GM19099 (cell line): ENCODE measurements around the gene CLEC2L.

Experiments
- POLR2A ChIP-seq: IDR thresholded peaks from 3 replicates; pipeline ENCODE4 v1.6.1; 2011; ENCODE audit warnings: low read depth; ENCODE audit not compliant: insufficient read length; ENCODE audit errors: extremely low read depth

CLEC2L gene

DNA sequence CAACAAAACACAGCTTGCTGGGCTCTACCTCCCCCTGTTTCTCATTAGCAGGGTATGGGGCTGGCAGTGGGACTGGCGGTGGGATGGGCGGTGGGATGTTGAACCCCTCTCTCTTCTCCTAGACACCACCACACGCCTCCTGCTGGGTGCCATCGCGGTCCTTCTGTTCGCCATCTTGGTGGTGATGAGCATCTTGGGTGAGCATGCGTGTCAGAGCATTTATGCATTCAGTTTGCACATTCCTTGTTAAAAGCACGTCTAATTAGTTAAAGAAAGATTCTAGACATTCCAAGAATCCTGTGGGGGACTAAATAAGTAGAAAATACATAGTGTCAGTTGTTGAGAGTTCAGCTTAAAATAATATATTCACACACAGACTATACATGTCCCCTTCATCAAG, 12.7 kb downstream of the CLEC2L start:
- no peak for TF ChIP-seq POLR2A

DNA sequence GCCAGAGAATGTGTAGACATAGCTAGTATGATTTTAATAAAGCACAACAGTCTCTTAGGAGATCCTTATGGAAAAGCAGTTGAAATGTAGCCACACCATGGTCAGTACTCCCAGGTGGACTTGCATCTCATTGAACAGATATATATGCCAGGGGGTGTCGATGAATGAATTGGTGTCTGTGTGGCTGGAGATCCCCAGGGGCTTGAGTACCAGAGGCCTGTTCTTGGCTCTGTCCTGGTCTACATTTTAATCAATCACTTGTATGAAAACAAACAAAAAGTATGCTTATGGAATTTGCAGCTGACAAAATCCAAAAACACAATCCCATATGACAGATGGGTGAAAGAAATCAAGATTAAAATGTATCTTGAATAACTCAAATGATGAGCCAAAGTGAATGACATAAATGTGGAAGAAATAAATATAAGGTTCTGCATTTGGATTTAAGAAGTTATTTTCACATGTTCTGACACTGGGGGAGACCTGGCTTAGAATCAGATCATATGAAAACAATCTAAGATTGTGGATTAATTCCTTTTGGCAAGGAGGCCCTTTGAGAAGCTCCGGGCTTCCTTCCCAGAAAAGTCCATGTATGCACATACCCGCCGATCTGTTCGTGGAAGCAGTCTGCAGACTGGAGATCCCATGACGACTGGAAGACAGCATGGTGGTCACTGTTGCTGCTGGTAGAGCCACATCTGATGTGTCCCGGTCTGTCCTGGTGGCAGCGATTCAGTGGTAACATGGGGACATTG, 15.6 kb downstream of the CLEC2L start:
- no peak for TF ChIP-seq POLR2A

DNA sequence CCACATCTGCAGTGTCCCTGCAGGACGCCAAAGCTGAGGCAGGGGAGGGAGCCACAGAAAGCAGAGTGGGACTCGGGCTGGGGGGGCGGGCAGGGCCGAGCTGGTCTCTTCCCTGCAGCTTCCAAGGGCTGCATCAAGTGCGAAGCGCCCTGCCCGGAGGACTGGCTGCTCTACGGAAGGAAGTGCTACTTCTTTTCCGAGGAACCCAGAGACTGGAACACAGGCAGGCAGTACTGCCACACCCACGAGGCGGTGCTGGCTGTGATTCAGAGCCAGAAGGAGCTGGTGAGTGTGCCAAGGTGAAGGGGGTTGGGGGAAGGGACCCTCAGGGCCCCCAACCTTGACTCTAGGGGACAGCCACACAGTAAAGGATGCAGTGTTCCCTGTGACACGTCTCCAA, 16.7 kb downstream of the CLEC2L start:
- TF ChIP-seq POLR2A: no peak

DNA sequence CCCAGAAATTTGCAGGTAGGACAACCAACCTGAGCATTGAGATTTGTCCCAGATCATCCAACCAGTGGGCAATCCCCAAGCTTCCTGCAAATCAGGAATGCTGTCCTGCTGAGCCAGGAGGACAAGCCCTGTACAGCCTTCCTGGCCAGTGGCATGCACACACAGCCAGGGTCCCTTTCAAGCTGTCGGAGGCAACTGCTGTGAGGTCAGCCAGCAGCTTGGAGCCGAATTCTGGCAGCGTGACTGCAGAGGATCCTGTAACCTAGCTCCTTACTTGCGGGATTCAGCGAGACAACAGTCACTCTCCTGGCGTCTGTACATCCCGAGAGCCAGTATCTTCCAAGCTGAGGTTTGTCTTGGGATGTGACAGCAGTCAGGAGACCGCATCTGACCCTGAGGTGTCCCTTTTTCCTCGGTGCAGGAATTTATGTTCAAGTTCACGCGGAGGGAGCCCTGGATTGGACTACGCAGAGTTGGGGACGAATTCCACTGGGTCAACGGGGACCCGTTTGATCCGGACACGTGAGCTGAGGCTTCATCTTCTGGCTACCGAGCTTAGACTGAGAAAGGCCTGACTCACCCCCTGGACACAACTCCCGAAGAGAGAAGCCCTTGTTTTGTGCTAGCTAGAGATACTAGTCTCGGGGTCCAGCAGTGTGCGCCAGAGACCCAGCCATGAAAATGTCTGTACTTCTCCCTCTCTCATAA, 18.3 kb downstream of the CLEC2L start:
- TF ChIP-seq POLR2A: no peak

DNA sequence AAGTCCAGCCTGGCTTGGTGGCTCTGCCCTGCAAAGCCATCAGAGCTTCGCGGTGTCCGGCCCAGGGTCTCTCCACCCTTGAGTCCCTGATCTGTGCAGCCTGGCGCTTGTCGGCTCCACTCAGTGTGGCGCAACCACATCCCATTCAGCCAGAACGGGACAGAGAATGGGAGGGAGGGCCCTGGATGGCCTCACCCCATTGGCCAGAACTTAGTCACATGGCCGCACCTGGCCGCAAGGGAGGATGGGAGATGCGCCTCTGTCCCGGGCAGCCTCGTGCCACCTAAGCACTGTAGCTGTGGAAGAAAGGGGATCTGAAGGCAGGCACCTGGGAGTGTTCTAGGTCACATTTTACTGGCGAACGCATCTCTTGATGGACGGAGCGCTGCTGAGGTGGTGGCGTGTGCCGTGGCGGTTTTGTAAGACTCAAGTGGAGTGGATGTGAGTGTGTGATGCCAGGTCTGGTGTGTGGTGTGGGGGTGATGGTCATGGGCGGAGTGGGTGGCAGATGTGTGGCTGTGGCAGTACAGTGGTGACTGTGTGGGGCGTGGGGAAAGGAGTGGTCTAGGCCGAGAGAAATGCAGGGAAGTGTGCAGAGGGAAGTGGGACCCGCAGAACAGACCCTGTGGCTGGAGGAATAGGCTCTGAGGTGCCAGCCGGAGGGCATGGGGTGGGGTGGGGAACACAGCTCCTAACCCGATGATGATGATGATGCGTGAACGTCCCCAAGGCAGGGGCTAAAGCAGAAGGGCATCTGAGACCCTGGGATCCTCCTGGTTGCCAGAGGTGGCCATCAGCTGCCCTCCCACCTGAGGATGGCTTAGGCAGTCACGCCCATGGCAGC, 19.0 kb downstream of the CLEC2L start:
- no peak for TF ChIP-seq POLR2A

DNA sequence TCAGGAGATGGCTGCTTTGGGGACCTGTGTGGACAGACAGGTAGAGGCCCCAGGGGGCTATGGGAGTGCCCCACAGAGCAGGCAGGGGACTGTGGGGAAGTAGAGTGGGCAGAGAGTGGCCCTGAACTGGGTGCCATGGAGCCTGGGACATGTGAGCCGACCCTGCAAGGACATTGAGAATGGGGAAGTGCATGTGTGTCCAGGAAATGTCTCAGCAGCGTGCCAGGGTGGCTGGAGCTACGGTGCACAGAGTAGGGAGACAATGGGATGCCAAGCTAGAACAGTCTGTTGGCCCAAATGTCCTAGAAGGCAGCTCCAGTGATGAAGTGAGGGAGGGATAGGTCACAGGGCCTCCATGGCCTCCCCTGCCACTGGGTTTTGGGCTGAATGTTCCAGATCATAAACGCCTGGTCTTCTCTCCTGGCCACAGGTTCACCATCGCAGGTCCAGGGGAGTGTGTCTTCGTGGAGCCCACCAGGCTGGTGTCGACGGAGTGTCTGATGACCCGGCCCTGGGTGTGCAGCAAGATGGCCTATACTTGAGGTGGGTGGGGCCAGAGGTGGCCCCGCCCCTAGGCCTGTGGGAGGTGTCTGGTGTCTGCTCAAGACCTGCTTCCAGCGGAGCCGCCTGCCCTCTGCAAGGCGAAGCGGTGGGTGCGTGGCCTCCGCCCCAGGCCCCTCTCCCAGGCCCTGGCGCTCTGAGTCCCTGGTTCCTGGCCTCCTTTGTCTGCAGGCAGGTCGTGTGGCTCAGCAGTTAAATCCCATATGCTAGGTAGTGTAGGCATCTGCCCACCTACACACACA, 20.5 kb downstream of the CLEC2L start:
- TF ChIP-seq POLR2A: no peak

DNA sequence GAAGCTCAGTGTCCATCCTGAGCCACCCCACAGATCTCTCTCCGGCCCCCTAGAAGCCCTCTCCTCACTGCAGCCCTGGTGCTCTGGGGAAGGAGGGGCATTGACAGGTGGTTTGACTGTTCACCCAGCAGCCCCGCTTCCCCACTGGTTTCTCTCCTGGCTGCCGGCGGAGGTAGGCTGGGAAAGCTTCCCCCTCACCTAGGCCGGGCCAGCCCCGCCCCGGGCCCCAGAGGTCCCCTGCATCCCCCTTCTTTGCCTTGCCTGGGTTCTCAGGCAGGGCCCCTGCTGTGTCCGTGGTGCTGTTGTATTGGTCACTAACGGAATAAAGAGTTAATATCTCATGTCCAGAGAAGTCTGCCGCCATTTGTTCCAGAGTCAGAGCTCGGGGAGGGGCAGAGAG, 21.2 kb downstream of the CLEC2L start:
- TF ChIP-seq POLR2A: no peak

DNA sequence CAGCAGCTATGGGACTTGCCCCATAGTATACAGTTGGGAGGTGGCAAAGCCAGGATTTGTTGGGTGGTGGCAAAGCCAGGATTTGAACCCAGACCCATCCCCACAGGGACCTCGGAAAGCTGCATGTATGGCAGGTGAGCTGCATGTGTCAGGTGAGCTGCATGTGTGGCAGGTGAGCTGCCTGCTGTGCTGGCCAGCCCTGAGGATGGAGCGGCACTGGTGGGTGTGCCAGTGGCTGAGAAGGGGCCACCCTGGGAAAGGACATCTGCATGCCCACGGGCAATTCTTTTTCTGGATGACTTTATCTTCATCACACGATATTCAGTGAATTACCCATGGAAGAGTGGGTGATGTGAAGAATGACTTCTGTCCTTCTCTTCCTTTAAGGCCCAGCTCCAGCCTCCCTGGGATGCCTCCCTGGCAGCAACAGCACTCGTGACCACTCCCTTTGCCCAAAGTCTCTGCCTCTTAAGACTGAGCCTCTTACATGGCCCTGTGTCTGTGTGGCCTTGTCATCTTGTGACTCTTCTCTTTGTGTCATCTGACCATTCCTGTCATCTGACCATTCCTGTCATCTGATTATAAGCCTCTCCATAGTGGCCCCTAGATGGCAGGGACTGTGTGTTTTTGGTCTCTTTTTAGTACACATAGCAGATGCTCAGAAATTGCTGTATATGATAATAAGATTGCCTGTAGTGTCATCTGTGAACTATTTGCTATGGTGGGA, 25.0 kb downstream of the CLEC2L start:
- TF ChIP-seq POLR2A: no peak

DNA sequence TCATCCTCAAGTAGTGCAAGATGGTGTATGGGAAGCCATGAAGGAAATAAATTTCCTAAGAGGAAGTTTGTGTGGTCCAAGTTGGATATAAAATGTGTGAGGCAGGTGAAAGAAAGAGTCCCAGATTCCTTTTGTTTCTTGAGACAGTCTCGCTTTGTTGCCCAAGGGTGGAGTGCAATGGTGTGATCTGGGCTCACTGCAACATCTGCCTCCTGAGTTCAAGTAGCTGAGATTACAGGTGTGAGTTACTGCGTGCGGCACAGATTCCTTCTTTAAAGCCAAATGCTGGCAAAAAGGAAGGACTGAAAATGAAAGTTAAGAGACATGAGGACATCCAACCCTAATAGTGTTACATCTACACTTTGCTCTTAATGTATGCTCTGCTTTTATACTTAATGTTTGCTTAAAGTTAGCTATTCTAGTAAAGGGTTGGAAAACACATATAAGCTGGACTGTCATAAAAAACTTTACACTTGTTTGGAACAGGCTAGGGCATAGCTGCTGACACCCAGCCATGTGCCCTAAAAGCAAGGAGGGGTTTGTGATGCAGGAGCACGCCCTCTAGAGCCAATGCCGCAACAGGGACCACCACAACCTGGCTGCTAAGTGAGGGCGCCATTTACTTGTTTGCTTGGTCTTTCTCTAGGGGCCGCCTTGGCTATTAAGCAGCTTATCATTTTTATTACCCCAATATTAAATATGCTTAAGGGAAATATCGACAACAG, 34.5 kb downstream of the CLEC2L start:
- no peak for TF ChIP-seq POLR2A

DNA sequence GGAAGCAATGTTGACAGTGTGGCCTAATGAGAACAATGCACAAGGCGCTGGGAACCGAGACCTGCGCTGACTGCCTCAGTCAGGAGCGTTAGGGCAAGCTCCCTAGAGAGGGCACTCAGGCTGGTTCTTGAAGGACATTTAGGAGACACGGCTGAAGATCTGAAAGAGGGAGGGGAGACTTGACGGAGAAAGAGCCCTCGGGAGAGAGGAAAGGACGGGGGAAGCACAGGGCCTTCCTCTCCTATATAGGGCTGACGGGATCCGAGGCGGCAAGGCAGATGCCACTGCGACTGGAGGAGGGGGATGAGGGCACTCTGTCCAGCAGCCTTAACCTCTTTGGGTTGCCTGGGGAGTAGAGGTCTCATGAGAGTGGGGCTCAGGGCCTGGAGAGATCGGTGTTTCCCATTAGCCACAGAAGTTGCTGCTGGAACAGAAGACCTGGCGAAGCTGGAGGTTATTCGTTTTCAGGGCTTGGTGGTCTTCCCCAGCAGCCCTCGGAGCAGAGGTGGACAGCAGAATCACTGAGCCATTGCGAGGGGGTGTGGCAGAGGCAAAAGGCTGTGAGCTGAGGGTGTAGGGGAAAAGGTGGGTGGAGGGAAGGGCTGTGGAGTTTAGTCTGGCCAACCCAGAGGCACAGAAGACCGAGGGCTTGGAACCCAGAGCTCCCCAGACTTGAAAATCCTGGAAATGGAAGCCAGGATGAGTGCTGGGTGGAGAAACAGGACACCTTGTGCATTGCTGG, 36.0 kb downstream of the CLEC2L start:
- no peak for TF ChIP-seq POLR2A

DNA sequence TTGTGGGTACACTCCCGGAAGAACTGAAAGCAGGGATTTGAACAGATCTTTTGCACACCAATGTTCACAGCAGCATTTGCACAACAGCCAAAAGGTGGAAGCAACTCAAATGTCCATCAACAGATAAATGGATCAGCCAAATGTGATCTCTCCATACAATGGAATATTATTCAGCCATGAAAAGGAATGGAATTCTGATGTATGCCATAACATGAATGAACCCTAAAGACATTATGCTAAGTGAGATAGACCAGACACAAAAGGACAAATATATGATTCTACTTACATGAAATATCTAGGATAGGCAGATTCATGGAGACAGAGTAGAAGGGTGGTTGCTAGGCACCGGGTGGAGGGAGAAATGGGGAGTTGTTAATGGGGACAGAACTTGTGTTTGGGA, 36.7 kb downstream of the CLEC2L start:
- TF ChIP-seq POLR2A: no peak

DNA sequence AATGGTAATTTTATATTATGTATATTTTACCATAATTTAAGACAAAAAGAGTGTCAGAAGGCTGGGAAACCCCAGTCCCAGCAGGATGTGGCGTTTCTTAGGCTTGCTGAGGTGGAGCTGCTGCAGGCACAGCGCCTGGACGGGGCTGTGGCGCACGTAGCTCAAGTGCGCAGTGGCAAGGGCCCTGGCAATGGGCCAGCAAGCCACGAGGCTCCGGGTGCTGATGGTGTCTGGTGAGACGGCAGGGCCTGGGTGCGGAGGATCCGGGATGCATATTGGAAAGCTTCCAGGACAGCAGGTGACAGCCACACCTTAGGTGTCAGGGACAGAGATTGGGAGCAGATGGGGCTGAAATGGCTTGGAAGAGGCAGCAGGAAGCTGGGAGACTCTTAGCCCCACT, 37.2 kb downstream of the CLEC2L start:
- no peak for TF ChIP-seq POLR2A

DNA sequence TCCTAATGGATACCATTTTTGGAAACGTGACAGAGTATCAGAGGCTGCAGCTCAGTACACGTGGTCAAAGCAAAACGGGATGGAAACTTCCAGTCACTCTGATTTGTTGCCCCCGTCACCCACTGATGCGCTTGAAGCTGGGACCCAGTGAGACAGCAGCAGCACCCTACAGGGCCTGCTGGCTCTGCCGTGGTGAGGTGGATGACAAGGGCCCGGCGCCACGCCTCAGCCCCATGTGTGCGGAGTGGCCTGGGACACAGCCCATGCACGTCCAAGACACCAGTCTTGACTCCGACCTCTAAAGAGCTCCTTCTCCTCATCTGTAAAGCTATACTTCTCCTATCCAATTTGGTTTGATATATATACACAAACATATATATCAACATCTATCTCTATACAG, 39.0 kb downstream of the CLEC2L start:
- no peak for TF ChIP-seq POLR2A

DNA sequence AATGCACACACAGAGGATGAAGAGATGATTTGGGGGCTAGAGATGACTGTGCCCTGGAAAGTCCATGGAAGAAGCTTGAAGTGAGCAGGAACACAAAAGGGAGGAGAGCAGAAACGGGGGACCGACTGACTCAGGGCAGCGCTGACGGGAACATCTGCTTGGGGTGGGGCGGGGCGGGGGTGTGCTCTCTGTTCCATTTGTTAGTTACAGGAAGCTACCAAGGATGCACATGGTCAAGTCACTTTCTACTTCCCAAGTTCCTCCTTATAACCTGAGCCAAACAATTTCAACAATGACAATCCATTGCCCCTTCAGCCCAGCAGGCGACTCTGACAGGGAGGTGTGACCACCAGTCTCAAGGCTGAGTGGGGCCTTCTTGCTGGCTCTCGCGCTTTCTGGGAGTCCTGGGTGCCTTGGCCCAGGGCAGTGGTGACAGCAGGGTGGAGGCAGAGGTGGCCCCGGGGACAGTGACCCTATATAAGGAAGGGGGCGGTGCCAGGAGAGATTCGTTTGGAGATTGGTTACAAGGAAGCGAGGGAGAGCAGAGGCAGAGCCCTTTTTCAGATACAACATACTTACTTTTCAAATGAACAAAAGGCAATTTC, 39.6 kb downstream of the CLEC2L start:
- TF ChIP-seq POLR2A: no peak
